IMR-90 (cell line): Measurements from ENCODE around the gene SUSD1. TPM values are rescaled to one million over a fixed set of nuclear protein-coding genes. Genes with fewer than 3 reads are reported as not detected.

Experiments used
- ATAC-seq: fragments of 200-7000 bp; cut with Tn5 transposase; 2 replicates; pipeline ENCODE4 v1.9.1; 2020; ENCODE audit warnings: low read depth, mild to moderate bottlenecking, moderate library complexity
- BruUV-seq: library from RNA; stranded (reverse); fragments of 400-500 nt; replicated peaks from 2 replicates; lab custom pipeline; 2021; lab: Mats Ljungman, UMichigan
- CTCF ChIA-PET: fragments of 300-600 bp; formaldehyde crosslinking; extraction: SDS; loops from one replicate; lab custom pipeline; 2021; ENCODE audit warnings: antibody characterized with exemption; lab: Yijun Ruan, JAX
- POLR2A ChIA-PET: fragments of 300-600 bp; sonication (Branson Sonifier 250); formaldehyde crosslinking; loops from one replicate; lab custom pipeline; 2022; ENCODE audit warnings: antibody characterized with exemption; ENCODE audit not compliant: unreplicated experiment; lab: Charles Lee
- DNase-seq: peaks from one replicate; pipeline ENCODE4 v3.0.0; 2013
- H2AFZ ChIP-seq: replicated peaks from 2 replicates; pipeline ENCODE3; 2013; ENCODE audit warnings: low read length, mild to moderate bottlenecking; ENCODE audit not compliant: poor library complexity
- H2AK5ac ChIP-seq: 2 replicates; pipeline ENCODE4 v1.6.1; 2013; ENCODE audit warnings: low read depth, low read length, inconsistent platforms
- H2AK9ac ChIP-seq: replicated peaks from 2 replicates; pipeline ENCODE3; 2013; ENCODE audit warnings: mild to moderate bottlenecking, low read depth, low read length, moderate library complexity; ENCODE audit not compliant: poor library complexity
- H2BK120ac ChIP-seq: 2 replicates; pipeline ENCODE4 v1.6.1; 2013; ENCODE audit warnings: low read depth, low read length, inconsistent platforms
- H2BK15ac ChIP-seq: 3 replicates; pipeline ENCODE4 v1.6.1; 2013; ENCODE audit warnings: low read depth, low read length, inconsistent platforms
- H2BK20ac ChIP-seq: 2 replicates; pipeline ENCODE4 v1.6.1; 2013; ENCODE audit warnings: low read depth, mild to moderate bottlenecking, inconsistent platforms, low read length, moderate library complexity
- H2BK5ac ChIP-seq: 2 replicates; pipeline ENCODE4 v1.6.1; 2013; ENCODE audit warnings: mild to moderate bottlenecking, low read depth, low read length, inconsistent platforms; ENCODE audit not compliant: poor library complexity, severe bottlenecking
- H3K14ac ChIP-seq: replicated peaks from 2 replicates; pipeline ENCODE4 v1.6.1; 2013; ENCODE audit warnings: low read depth, low read length, inconsistent platforms
- H3K18ac ChIP-seq: 2 replicates; pipeline ENCODE4 v1.6.1; 2013; ENCODE audit warnings: low read depth, low read length, control low read depth
- H3K23ac ChIP-seq: 2 replicates; pipeline ENCODE4 v1.6.1; 2013; ENCODE audit warnings: low read depth, low read length, inconsistent platforms
- H3K27ac ChIP-seq: 2 replicates; pipeline ENCODE4 v1.5.1; 2013; ENCODE audit warnings: mild to moderate bottlenecking, control low read depth, low read length; ENCODE audit not compliant: insufficient read depth
- H3K27me3 ChIP-seq: 2 replicates; pipeline ENCODE4 v1.6.1; 2013; ENCODE audit warnings: low read length; ENCODE audit not compliant: control insufficient read depth, insufficient read depth
- H3K36me3 ChIP-seq: 2 replicates; pipeline ENCODE4 v1.6.1; 2013; ENCODE audit warnings: low read length, mixed read lengths; ENCODE audit not compliant: control insufficient read depth, insufficient read depth
- H3K4ac ChIP-seq: 2 replicates; pipeline ENCODE4 v1.6.1; 2013; ENCODE audit warnings: low read depth, low read length, inconsistent platforms
- H3K4me1 ChIP-seq: 2 replicates; pipeline ENCODE4 v1.6.1; 2013; ENCODE audit warnings: low read length, mixed read lengths; ENCODE audit not compliant: control insufficient read depth, insufficient read depth
- H3K4me2 ChIP-seq: 2 replicates; pipeline ENCODE4 v1.6.1; 2013; ENCODE audit warnings: low read depth, mild to moderate bottlenecking, control low read depth, low read length, moderate library complexity
- H3K4me3 ChIP-seq: 2 replicates; pipeline ENCODE4 v1.5.1; 2013; ENCODE audit warnings: low read depth, mild to moderate bottlenecking, control low read depth, low read length, moderate library complexity; ENCODE audit not compliant: insufficient read depth
- H3K56ac ChIP-seq: 2 replicates; pipeline ENCODE4 v1.6.1; 2013; ENCODE audit warnings: low read length, inconsistent platforms; ENCODE audit not compliant: insufficient read depth; ENCODE audit errors: extremely low read depth
- H3K79me1 ChIP-seq, 2 experiments: 2 replicates each; pipeline ENCODE4 v1.6.1; 2013; ENCODE audit warnings: low read length in 2 of 2, inconsistent platforms in 1 of 2, low read depth in 1 of 2
- H3K9ac ChIP-seq: 2 replicates; pipeline ENCODE4 v1.6.1; 2013; ENCODE audit warnings: low read depth, low read length, control low read depth
- H3K9me1 ChIP-seq: 2 replicates; pipeline ENCODE4 v1.6.1; 2013; ENCODE audit warnings: low read length, inconsistent platforms; ENCODE audit not compliant: insufficient read depth
- H3K9me3 ChIP-seq: 2 replicates; pipeline ENCODE4 v1.6.1; 2013; ENCODE audit warnings: low read length; ENCODE audit not compliant: control insufficient read depth, insufficient read depth
- H4K20me1 ChIP-seq: 2 replicates; pipeline ENCODE4 v1.6.1; 2013; ENCODE audit warnings: low read length, inconsistent platforms; ENCODE audit not compliant: insufficient read depth
- H4K5ac ChIP-seq: 2 replicates; pipeline ENCODE4 v1.6.1; 2013; ENCODE audit warnings: mild to moderate bottlenecking, low read depth, low read length, control low read depth
- H4K8ac ChIP-seq, 2 experiments: 2 replicates each; pipeline ENCODE4 v1.6.1; 2013; ENCODE audit warnings: low read depth in 2 of 2, low read length in 2 of 2, control low read depth in 1 of 2, inconsistent platforms in 1 of 2
- H4K91ac ChIP-seq: 2 replicates; pipeline ENCODE4 v1.6.1; 2013; ENCODE audit warnings: low read depth, low read length, inconsistent platforms; ENCODE audit not compliant: insufficient read depth
- FOS ChIP-seq: fragments of 150-350 bp; IDR thresholded peaks from 2 replicates; pipeline ENCODE4 v1.6.1; 2016; ENCODE audit warnings: low read depth, low read length
- MXI1 ChIP-seq: IDR thresholded peaks from 2 replicates; pipeline ENCODE4 v1.6.1; 2012; ENCODE audit warnings: low read depth, mild to moderate bottlenecking, low read length, moderate library complexity, borderline replicate concordance
- RCOR1 ChIP-seq: IDR thresholded peaks from 2 replicates; pipeline ENCODE4 v1.6.1; 2012; ENCODE audit warnings: mild to moderate bottlenecking, low read length, improper control_type of control experiment; ENCODE audit not compliant: insufficient replicate concordance
- SMC3 ChIP-seq: fragments of 150-350 bp; IDR thresholded peaks from 2 replicates; pipeline ENCODE4 v1.6.1; 2016; ENCODE audit warnings: low read depth, mild to moderate bottlenecking, antibody characterized with exemption, low read length, moderate library complexity
- USF2 ChIP-seq: fragments of 150-350 bp; IDR thresholded peaks from 2 replicates; pipeline ENCODE4 v1.6.1; 2017; ENCODE audit warnings: mild to moderate bottlenecking, antibody characterized with exemption, low read length, low read depth
- WGBS, 2 experiments: methylation state at CpG; one replicate each; pipeline versions ENCODE4 v1.1.5 to v1.1.7; 2013; ENCODE audit warnings: missing lambda C conversion rate in 2 of 2; ENCODE audit not compliant: insufficient read length in 1 of 2; ENCODE audit errors: extremely low coverage in 2 of 2; 5-methylcytosine and 5-hydroxymethylcytosine counted together
- dilution Hi-C: fragments of 300-500 bp; cut with HindIII; formaldehyde crosslinking; loops from one replicate; pipeline ENCODE4 v1.14.3; 2018; ENCODE audit warnings: low sequenced_read_pairs; ENCODE audit not compliant: unreplicated experiment
- in situ Hi-C: fragments of 300-500 bp; cut with MboI; formaldehyde crosslinking; loops from 3 replicates; pipeline ENCODE4 v1.14.3; 2019; ENCODE audit warnings: low sequenced_read_pairs, inconsistent platforms, mixed read lengths
- intact Hi-C: fragments of 100-400 bp; cut with micrococcal nuclease; formaldehyde crosslinking; loops from 2 replicates; pipeline ENCODE4 v1.10.0; 2022
- polyA plus RNA-seq, 3 experiments: library from polyadenylated mRNA; depleted of rRNA; stranded (reverse); fragments of >200 nt; gene quantifications; 2 replicates each; pipeline ENCODE4 v1.2.3, GENCODE V29; 2012; ENCODE audit warnings: low replicate concordance in 1 of 3
- total RNA-seq: library from RNA; depleted of rRNA; stranded (reverse); fragments of >200 nt; gene quantifications from 2 replicates; pipeline ENCODE4 v1.2.3, GENCODE V29; 2012

SUSD1 gene
- total and polyA plus RNA-seq, 2 of the 4 experiments (the other 2 are of a cell fraction): 4.0 to 4.7 TPM

DNA sequence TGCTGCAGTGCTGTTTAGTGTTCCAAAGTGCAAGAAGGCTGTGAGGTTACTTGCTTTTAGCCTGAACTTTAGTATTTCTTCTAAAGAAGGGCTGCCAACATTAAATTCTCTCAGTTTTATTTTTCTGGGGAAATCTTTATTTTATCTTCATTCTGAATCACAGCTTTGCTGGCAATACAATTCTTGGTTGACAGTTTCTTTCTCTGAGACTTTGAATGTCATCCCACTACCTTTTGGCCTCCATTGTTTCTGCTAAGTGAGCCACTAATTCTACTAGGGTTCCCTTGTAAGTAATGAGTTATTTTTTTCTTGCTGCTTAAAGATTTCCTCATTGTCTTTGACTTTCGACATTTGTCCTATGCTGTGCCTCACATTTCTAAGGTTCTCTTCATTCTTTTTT is 32.4 kb upstream of the SUSD1 start:
- no peak overlapping the region for H3K4me3 ChIP-seq
- no peak overlapping the region for H3K27ac ChIP-seq
- H3K18ac ChIP-seq: no peak overlapping the region
- H2BK120ac ChIP-seq: no peak overlapping the region
- TF ChIP-seq MXI1 (no peak), USF2 (no peak), FOS (no peak), RCOR1 (no peak), SMC3 (no peak)
- H2BK15ac ChIP-seq: no peak overlapping the region
- H2AK9ac ChIP-seq: no peak overlapping the region
- BruUV-seq: no TSS peak
- no peak for DNase-seq
- no peaks in the 10 kb centered on the region for H3K9me1 ChIP-seq
- H3K23ac ChIP-seq: no peak overlapping the region
- no peak overlapping the region for H3K4ac ChIP-seq
- no peak overlapping the region for H2AK5ac ChIP-seq
- no peak overlapping the region for H2BK5ac ChIP-seq
- dilution Hi-C loops: no loop called here
- ChIA-PET POLR2A (no interaction called here), CTCF (no interaction called here)
- no peak overlapping the region for H3K9ac ChIP-seq
- H4K5ac ChIP-seq: no peak overlapping the region
- H4K8ac ChIP-seq: no peak overlapping the region
- no peaks in the 10 kb centered on the region for H3K27me3 ChIP-seq
- H3K9me3 ChIP-seq: peaks cover 5% of the 10 kb centered on the region
- H3K14ac ChIP-seq: no peak overlapping the region
- in situ Hi-C loops: no loop called here
- H3K36me3 ChIP-seq: peaks cover 16% of the 10 kb centered on the region
- WGBS, 2 experiments: no CpG with 5 or more reads among the region's 1 CpG
- no peak overlapping the region for H4K91ac ChIP-seq
- no peak overlapping the region for H3K56ac ChIP-seq
- H2BK20ac ChIP-seq: no peak overlapping the region
- ATAC-seq: no peak
- no peak overlapping the region for H3K4me2 ChIP-seq
- no peaks in the 10 kb centered on the region; the same call in 1 of the 2 replicates for H3K4me1 ChIP-seq
- no peaks in the 10 kb centered on the region for H4K20me1 ChIP-seq
- intact Hi-C loops: no loop called here
- no peak overlapping the region for H2AFZ ChIP-seq
- 0 out of 4 replicates have a peak, but pooled peaks cover 0 to 4% of the 10 kb centered on the region in 2 experiments for H3K79me1 ChIP-seq
